GM13977 (cell line): Measurements from ENCODE around the gene XPNPEP1.

Experiments used
- DNase-seq: peaks from one replicate; pipeline ENCODE4 v3.0.0; 2012; ENCODE audit warnings: low spot score
- in situ Hi-C: fragments of 300-500 bp; cut with MboI; formaldehyde crosslinking; loops from one replicate; pipeline ENCODE4 v1.12.0; 2022; ENCODE audit warnings: low sequenced_read_pairs, low pct_unique_long_range_greater_than_20kb, mixed read lengths, inconsistent platforms; ENCODE audit not compliant: unreplicated experiment
- TF ChIP-seq, protein P1 (sequence below): IDR thresholded peaks from 2 replicates; pipeline ENCODE4 v1.5.1; 2012; ENCODE audit warnings: mild to moderate bottlenecking, control low read depth; ENCODE audit not compliant: insufficient read depth; ENCODE audit errors: extremely low read depth, missing control alignments

XPNPEP1 gene

DNA sequence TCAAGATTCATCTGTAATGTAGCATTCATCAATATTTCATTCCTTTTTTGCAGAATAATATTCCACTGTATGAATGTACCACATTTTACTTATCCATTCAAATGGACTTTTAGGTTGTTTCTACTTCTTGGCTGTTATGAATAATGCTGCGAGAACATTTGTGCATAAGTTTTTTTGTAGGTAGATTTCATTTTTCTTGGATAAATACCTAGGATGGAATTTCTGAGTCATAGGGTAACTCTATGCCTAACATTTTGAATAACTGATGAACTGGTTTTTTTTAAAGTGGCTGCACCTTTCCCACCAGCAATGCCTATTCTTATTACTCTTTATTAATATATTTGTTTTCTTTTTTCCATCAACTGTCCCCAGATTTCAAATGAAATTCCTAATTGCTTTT is 9.1 kb upstream of the XPNPEP1 start:
- TF ChIP-seq, protein P1, sequence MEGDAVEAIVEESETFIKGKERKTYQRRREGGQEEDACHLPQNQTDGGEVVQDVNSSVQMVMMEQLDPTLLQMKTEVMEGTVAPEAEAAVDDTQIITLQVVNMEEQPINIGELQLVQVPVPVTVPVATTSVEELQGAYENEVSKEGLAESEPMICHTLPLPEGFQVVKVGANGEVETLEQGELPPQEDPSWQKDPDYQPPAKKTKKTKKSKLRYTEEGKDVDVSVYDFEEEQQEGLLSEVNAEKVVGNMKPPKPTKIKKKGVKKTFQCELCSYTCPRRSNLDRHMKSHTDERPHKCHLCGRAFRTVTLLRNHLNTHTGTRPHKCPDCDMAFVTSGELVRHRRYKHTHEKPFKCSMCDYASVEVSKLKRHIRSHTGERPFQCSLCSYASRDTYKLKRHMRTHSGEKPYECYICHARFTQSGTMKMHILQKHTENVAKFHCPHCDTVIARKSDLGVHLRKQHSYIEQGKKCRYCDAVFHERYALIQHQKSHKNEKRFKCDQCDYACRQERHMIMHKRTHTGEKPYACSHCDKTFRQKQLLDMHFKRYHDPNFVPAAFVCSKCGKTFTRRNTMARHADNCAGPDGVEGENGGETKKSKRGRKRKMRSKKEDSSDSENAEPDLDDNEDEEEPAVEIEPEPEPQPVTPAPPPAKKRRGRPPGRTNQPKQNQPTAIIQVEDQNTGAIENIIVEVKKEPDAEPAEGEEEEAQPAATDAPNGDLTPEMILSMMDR = no peak
- in situ Hi-C loops = no loop called here

DNA sequence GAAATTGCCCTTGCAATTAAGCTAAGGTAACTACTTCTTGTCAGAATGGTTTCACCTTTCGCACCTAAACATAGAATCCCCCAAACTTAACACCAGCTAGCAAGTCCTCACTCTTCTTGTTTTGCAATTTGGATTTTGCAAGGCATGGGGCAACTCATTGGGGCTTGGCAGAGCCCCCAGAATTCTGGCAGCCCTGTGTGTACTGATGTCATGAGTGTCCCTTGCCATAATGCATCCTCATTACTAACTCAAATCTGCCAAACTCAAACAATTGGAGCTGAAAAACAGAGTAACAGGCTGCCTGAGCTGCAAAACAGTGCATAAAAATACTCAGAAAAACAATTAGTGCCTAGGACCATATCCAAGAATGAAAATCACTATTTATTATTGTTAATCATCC is 7.9 kb upstream of the XPNPEP1 start:
- in situ Hi-C loops = no loop called here
- TF ChIP-seq, protein P1 = no peak
- DNase-seq = no peak

More for the DNA sequence above, 9.1 kb upstream of the XPNPEP1 start:
- DNase-seq = no peak

DNA sequence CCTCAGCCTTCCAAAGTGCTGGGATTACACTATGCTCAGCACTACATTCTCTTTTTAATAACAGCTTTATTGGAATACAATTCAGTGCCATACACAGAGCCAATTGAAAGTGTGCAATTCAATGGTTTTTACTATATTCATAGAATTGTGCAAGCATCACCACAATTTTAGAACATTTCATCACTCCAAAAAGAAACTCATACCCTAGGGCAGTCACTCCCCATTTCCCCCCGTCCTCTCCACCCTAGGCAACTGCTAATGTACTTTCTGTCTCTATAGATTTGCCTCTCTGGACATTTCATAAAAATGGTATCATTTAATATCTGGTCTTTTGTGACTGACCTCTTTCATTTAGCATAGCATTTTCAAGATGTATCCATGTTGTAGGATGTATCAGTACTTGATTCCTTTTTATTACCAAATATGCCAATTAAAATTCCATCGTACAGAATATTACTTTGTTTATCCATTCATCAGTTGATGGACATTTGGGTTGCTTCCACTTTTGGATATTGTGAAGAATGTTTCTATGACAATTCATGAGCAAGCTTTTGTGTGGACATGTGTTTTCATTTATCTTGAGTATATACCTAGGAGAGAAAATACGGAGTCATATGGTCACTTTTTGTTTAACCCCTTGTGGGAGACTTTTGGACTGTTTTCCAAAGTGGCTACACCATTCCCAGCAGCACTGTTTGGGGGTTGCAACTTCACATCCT is 6.3 kb upstream of the XPNPEP1 start:
- TF ChIP-seq, protein P1 = no peak
- no peak for DNase-seq
- in situ Hi-C loops = no loop called here

DNA sequence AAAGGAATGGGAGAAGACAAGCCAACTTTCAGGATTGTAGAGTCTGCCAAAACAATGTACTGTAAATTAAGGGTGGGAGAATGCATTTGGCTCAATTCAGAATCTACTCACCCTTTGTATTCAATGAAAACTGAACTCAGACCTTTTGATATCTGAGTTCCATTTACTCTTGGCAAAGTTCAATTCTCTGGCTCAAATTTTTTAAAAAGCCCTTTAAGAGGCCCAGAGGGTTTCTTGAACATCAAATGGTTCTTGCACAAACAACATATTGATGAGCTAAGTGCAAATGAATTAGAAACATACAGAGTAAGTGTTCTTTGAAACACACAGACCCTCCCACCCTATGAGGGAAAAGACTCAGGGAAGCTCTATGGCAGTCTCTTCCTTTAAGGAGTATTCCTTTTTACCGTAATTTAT is 5.2 kb upstream of the XPNPEP1 start:
- no peak for DNase-seq
- TF ChIP-seq, protein P1 = no peak
- in situ Hi-C loops = no loop called here

DNA sequence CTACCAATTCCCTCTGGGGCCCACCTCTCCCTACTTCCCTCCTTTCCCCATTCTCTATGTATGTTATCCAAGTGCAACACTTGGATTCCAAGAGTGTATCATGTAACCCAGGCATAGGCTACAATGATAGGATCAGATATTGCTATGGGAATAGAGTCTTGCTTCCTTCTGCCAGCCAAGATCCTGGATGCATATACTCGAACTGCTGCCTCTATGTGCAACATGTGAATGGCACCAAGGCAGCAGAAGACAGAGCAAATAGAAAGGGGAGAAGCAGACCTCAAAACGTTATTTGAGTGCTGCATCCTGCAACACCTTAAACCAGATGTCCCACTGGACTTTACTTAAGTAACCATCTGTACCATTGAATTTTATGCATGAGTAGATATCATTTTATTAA is 3.5 kb upstream of the XPNPEP1 start:
- DNase-seq = no peak
- in situ Hi-C loops = no loop called here
- TF ChIP-seq, protein P1 = no peak

DNA sequence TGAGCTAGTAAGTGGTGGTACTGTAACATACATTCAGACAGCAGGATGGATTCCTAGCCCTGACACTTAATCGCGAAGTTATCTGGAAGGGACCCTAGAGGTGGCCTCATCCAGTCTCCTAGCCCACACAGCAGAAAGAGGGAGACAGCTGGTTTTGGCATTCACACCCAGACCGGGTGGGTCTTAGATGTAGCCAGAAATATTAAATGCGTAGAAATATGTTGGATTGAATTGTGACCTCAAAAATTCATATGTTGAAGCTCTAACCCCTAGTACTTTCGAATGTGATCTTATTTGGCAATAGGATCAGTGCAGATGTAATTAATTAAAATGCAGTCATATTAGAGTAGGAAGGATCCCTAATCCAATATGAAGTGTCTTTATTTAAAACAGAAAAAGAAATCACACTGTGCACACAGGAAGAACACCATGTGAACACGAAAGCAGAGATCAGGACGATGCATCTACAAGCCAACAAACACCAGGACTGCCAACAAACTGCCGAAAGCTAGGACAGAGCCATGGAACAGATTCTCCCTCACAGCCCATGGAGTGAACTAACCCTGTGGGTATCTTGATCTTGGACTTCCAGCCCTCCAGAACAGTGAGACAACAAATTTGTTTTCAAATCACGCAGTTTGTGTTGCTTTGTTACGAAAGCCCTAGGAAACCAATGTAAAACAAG is 2.9 kb upstream of the XPNPEP1 start:
- DNase-seq = no peak
- in situ Hi-C loops = no loop called here
- TF ChIP-seq, protein P1 = no peak
